LoVo (cell line): ENCODE results near the gene GARIN1A.
"Not testable (repeated sequence)": the region's sequence is repeated elsewhere in the genome, so short reads cannot be mapped to it uniquely, and the experiment has no call there.

ENCODE experiments used
- DNase-seq: peaks from one replicate; pipeline ENCODE4 v3.0.0-alpha.2; 2016; ENCODE audit warnings: low spot score

GARIN1A gene

DNA sequence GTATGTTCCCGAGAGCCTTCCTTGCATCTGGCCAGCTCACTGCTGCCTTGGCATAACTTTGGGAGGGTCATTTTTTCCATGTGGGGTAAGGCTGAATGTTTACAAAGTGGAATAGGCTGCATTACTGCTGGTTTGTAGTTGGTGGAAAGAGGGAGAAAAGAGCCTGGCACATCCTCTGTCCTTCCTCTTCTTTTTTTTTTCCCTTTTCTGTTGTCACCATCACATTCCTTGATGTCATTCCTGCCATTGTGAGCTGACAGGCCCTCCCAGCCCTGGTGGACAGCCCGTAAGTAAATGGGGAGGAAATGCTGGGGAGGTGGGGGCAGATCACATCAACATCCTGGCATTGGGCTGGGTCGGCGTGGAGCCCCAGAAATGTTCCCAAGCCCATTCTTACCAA, at the start of gene GARIN1A:
Gene GARIN1A, plus strand, starts transcription at position 301 of the 400 bp plus-strand sequence. CDS start 106 bp downstream, outside the sequence.
- DNase-seq = no peak

DNA sequence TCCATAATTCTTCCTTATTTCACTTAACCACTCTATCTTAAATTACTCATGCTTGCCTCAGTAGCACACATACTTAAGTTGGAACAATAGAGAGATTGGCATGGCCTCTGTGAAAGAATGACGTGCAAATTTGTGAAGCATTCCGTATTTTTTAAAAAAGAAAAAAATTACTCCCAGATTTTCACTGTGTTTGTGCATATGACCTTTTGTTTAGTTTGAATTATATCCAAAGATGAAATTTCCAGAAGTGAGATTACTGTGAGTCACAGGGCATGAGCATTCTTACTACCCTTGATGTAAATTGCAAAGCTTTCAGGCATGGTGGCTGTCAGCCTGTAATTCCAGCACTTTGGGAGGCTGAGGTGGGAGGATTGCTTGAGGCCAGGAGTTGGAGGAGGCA, 45.0 kb upstream of the GARIN1A start:
- not testable (repeated sequence) for DNase-seq

DNA sequence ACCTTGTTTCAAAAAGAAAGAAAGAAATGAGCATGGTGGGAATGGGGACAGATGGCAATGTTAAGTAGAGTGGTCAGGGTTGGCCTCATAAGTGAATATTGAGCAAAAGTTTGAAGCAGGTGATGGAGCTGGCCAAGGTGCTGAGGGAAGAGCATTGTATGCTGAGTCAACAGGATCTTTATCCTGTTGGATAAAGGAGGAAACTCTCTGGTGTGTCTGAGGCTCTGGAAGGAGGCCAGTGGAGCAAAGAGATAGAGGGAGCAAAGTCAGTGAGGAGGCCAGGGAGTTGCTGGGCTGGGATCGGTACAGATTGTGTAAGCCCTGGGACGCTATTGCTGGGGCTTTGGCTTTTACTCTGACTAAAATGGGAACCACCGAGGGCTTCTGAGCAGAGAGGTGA, 38.2 kb upstream of the GARIN1A start:
- DNase-seq = not testable (repeated sequence)

GRCh38 chr7:128645206-128645605, 26.9 kb upstream of the GARIN1A start:
- not testable (repeated sequence) for DNase-seq

- DNase-seq = not testable (repeated sequence)
Observed at GRCh38 chr7:128645844-128646243, 26.2 kb upstream of the GARIN1A start.

- DNase-seq = not testable (repeated sequence)
Observed at GRCh38 chr7:128646877-128647276, 25.2 kb upstream of the GARIN1A start.

GRCh38 chr7:128651096-128651495, 21.0 kb upstream of the GARIN1A start:
- DNase-seq = not testable (repeated sequence)

- DNase-seq = not testable (repeated sequence)
Observed at GRCh38 chr7:128652606-128653005, 19.5 kb upstream of the GARIN1A start.

GRCh38 chr7:128653197-128653596, 18.9 kb upstream of the GARIN1A start:
- not testable (repeated sequence) for DNase-seq

GRCh38 chr7:128654080-128654479, 18.0 kb upstream of the GARIN1A start:
- DNase-seq = not testable (repeated sequence)

GRCh38 chr7:128654501-128654900, 17.6 kb upstream of the GARIN1A start:
- DNase-seq = not testable (repeated sequence)

DNA sequence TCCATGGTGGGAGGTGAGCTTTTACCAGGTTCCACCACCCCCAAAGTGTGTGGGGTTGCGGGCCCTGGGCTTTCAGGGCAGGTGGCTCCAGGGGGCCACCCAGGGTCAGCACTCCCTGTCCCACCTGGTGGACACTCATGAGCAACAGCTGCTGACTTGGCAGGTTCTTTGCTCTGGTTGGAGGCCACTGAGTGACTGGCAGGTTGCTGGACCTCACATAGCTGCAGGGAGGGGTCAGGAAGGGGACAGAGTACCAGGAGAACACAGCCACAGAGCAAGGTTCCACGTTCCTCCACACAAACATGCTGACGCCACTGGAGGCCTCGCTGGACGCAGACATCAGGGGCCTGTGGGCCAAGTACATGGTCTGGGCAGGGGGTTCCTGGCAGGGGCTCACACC, 13.7 kb upstream of the GARIN1A start:
- not testable (repeated sequence) for DNase-seq

DNA sequence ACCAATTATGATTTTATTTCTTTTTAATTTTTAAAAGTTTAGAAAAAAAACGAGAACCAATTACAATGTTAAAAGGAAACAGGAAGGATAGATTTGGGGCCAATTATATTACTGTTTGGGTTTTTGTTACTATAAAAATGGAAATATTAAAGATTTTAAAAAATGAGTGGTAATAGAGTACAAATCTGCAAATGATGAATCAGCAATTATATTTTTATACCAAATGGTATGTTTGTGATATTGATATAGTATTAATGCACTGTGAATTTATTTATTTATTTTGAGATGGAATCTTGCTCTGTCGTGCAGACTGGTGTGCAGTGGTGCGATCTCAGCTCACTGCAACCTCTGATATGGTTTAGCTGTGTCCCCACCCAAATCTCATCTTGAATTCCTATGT, 11.5 kb upstream of the GARIN1A start:
- no peak for DNase-seq

- no peak for DNase-seq
Observed at GRCh38 chr7:128661446-128661845, 10.6 kb upstream of the GARIN1A start.

DNA sequence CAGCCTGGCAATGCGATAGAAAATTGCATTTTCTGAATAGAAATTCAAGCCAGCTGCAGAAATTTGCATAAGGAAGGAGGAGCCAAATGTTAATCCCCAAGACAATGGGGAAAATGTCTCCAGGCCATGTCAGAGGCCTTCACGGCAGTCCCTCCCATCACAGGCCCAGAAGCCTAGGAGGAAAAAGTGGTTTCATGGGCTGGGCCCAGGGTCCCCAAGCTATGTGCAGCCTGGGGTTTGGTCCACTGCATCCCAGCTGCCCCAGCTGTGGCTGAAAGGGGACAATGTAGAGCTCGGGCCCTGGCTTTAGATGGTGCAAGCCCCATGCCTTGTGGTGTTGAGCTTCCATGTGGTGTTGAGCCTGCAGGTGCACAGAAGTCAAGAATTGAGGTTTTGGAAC, 10.0 kb upstream of the GARIN1A start:
- no peak for DNase-seq

DNA sequence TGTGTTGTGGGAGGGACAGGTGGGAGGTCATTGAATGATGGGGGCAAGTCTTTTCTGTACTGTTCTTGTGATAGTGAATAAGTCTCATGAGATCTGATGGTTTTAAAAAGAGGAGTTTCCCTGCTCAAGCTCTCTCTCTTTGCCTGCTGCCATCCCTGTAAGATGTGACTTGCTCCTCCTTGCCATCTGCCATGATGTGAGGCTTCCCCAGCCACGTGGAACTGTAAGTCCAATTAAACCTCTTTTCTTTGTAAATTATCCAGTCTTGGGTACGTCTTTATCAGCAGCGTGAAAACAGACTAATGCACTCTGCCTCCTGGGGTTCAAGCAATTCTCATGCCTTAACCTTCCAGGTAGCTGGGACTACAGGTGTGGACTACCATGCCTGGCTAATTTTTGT, 8.9 kb upstream of the GARIN1A start:
- DNase-seq = not testable (repeated sequence)

- DNase-seq = no peak
Observed at GRCh38 chr7:128665057-128665456, 7.0 kb upstream of the GARIN1A start.

DNA sequence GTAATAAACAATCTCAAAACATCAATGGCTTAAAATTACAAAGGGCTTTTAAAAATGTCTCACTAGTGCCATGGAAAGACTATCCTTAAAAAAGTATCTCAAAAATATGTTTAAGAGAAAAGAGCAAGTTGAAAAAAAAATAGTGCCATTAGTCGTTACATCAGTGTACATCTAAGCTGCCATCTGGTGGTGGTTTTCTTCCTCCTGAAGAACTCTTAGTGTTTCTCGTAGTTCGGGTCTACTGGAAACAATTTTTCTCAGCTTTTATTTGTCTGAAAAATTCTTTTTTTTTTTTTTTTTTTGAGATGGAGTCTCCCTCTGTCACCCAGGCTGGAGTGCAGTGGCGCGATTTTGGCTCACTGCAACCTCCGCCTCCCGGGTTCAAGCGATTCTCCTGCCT, 5.9 kb upstream of the GARIN1A start:
- peak; percentile 22 for DNase-seq

DNA sequence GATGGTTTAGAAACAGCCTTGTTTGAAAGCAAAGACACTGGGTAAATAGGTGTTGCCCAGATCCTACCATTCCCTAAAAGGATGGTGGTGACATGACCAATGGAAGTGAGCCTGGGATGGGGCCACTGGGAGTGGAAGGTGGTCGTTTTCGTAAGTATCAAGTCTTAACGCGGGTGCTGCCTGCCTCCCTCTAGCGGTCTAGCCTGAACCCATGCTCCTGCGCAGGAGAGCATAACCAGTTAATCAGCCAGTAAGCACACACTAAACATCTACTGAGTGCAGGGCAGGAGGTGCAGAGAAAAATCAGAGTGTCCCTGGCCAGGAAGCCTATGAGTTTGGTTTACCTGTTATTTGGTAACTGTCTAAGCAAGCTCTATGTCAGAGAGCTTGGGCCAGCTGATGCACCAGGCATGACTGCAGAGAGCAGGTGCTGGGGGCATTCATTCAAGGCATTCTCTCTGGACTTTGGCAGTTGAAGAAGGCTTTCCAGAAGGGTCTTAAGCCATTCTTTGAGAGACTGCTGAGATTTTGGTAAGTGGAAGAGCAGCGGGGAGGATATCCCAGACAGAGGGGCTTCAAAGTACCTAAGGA, 930 bp downstream of the GARIN1A start:
- DNase-seq = peak; percentile 16

GRCh38 chr7:128673571-128673970, 1.5 kb downstream of the GARIN1A start:
- DNase-seq = no peak

DNA sequence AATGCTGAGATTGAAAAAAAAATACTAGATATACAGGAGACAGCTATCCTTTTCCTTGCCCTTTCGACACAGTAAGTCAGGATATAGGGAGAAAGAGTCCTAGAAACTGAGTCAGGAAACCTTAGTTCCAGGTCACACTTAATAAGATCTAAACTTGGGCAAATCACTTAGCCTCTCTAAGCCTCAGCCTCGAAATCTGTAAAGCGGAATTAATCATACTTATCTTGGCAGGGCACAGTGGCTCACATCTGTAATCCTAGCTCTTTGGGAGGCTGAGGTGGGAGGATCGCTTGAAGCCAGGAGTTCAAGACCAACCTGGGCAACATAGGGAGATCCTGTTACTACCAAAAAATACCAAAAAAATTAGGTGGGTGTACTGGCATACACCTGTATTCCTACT, 4.6 kb downstream of the GARIN1A start:
- no peak for DNase-seq

DNA sequence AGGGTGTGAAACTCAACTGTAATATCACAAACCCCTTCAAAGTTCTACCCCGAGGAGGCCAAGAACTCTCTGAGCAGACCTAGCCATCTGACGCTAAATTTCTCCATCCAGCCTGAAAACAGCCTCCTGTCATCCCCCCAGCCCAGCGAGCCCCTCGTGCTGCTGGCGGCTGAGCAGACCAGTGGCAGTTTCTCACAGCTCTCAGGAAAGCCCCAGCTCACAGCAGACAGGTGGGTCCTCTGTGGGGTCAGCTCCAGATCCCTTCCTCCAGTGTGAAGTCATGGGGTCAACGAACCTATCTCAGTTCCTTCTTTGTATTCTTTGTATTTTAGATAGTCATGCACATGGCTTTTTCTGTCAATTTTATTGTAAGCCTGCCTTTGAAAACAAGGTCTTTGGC, 7.8 kb downstream of the GARIN1A start:
- no peak for DNase-seq

DNA sequence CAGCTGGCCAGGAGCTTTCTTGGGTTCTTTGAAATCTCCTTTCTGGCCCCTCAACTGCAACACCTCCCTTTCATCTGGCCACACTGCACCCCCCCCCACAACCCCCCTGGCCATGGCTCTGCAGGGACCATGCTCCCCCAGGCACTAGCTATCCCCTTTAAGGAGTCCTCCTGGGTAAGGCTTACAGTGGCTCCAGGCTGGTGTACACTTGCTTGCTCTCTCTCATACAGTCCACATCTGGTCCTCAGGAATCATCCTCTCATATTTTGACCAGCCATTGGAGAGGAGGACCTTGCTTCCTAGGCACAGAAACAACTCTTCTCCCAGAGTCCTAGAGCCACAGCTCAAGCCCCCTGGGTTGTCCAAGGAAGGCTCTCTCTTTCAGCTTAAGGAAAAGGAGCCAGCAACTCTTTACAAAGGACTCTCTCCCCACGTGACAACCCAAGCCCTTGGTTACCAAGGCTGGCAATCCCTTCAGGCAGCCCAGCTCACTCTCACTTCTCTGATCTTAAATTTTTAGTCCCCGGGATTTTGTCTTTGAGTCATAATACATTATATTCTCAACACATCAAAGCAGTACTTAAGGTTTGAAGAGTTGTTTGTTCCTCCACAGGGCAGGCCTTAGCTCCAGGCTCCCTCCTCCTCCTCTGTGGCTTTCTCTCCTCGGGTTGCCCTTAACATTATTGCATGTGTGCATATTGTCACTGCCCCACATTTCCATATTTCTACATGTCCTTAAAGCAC, 9.9 kb downstream of the GARIN1A start:
- DNase-seq = no peak

- DNase-seq = not testable (repeated sequence)
Observed at GRCh38 chr7:128683270-128683669, 11.2 kb downstream of the GARIN1A start.
